Right atrium auricular region (tissue), 2 donors: ENCODE results near the gene DDIT3. TPM values are rescaled to one million over a fixed set of nuclear protein-coding genes. Genes with fewer than 3 reads are reported as not detected.

Source experiments
- DNase-seq: peaks from one replicate; pipeline ENCODE4 v3.0.0-alpha.2; 2019; ENCODE audit warnings: low spot score
- H3K27ac ChIP-seq, 2 donors: fragments of 200-600 bp; sonication (generic); 1 replicate in 1 of 2; 2 replicates in 1 of 2; pipeline ENCODE4 v1.5.1; 2016 to 2019
- H3K27me3 ChIP-seq, 2 donors: fragments of 200-600 bp; sonication (generic); one replicate each; pipeline versions ENCODE4 v1.5.1 to v1.6.0; 2017 to 2019
- H3K36me3 ChIP-seq: fragments of 200-600 bp; sonication (generic); one replicate; pipeline ENCODE4 v1.5.1; 2016
- H3K4me1 ChIP-seq, 2 donors: fragments of 200-600 bp; sonication (generic); one replicate each; pipeline versions ENCODE4 v1.5.1 to v1.6.0; 2017 to 2019
- H3K4me3 ChIP-seq, 2 donors: fragments of 200-600 bp; sonication (generic); 1 replicate in 1 of 2; 2 replicates in 1 of 2; pipeline ENCODE4 v1.5.1; 2017 to 2019; ENCODE audit warnings: mild to moderate bottlenecking in 1 of 2, moderate library complexity in 1 of 2
- H3K9me3 ChIP-seq, 2 donors: fragments of 200-600 bp; sonication (generic); one replicate each; pipeline ENCODE4 v1.5.1; 2019
- CTCF ChIP-seq, 2 donors: fragments of 200-600 bp; sonication (generic); IDR thresholded peaks; one replicate each; pipeline ENCODE4 v1.5.1; 2019; ENCODE audit warnings: antibody characterized with exemption in 2 of 2
- total RNA-seq, 2 donors: library from RNA; depleted of rRNA; stranded (reverse); fragments of >200 nt; gene quantifications; one replicate each; pipeline ENCODE4 v1.1.0, GENCODE V29; 2016

The DDIT3 gene
- total RNA-seq, 2 donors from 2014 or later: 19.8 to 25.0 TPM

DNA sequence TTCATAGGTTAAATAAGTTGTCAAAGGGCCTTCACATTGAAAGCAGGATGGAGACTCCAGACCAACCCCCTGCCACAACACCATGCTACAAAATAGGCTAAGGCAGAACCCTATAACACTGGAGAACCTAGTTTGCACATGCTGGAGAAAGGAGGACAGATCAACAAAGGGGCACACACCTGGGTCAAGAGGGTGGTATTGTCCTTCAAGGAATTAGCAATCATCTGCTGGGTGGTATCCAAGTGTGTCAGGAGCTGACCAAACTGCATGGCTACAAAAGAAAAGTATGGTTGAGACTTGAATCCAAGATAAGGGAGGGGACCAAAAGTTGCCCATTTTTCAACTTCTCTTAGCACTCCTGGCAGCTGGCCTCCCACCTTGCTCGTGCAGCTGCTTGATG, 11.5 kb upstream of the DDIT3 start:
- no peak overlapping the region for H3K4me3 ChIP-seq
- no peak for TF ChIP-seq CTCF (IDR thresholded peaks at IDR 0.05)
- H3K27ac ChIP-seq: no peak overlapping the region
- H3K27me3 ChIP-seq: no peaks in the 10 kb centered on the region
- H3K9me3 ChIP-seq: no peaks in the 10 kb centered on the region
- DNase-seq: no peak
- peaks cover 87% of the 10 kb centered on the region for H3K36me3 ChIP-seq
- no peaks in the 10 kb centered on the region for H3K4me1 ChIP-seq

DNA sequence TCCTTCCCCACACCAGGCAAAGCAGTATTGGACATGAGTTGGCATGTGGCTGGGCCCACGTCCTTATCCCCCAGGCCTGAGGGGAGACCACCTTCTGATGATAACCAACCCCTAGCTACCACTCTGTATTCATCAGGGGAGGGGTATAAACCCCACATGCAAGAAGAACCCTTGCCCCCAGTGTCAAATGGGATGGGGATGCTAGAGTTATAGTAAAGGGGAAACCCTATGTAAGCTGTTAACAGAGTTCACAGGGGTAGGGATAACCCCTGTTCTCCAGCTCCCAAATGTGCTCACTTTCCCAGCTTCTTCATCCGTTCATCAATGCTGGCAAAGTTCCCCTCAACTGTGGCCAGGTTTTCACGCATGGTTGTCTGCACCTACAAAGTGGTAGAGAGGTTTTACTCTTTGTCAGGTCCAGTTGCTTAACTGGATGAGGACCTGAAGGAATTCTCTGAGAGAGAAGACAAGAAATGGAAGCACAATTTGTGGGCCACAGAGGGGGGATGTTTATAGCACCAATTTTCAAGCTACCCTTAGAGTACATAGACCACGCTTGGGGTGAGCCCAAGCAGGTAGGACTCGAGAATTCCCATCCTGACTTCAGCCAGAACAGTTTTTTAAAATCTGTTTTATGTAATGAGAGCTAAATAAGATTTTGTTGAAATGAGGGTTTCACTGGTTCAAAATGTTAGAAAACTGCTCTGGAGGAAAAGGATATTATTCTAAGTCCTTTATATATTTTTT, 10.3 kb upstream of the DDIT3 start:
- Histone ChIP-seq H3K4me1 (peaks cover 0 to 6% of the 10 kb centered on the region in 2 donors), H3K4me3 (no peak overlapping the region), H3K27ac (no peak overlapping the region), H3K27me3 (no peaks in the 10 kb centered on the region), H3K9me3 (no peaks in the 10 kb centered on the region), H3K36me3 (peaks cover 100% of the 10 kb centered on the region)
- no peak for DNase-seq
- TF ChIP-seq CTCF (IDR thresholded peaks at IDR 0.05): no peak

GRCh38 chr12:57529831-57530230, 9.5 kb upstream of the DDIT3 start:
- no peak overlapping the region for H3K27ac ChIP-seq

DNA sequence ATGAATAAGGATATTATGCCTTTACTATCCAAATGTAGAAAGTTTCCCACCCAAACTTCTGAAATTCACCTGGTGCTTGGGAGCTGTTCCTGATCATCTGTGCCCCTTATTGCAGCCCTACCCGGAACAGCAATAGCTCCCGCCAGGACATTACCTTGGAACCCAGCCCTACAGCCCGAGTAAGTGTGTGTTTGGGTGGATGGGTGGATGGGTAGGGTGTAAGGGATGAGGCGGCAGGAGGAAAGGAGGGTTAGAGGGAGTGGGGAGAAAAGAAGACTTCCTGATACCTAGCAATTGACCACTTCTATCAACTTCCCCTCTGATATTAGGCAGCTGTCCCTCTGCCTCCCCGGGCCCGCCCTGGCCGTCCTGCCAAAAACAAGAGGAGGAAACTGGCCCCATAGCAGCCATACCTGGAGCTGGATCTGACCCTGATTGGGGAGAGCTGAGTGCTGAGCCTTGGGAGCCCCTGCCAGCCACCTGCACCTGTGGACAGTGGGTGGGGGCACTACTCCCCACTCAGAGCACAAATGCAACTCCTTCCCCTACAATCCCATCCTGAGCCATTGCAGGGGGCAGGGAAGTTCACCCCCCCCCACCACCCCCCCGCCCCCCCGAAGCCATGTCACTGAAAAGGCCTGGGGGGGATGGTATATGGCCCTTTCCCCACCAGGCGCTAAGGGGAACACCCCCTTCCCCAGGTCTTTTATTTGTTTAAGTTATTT, 8.7 kb upstream of the DDIT3 start:
- H3K4me3 ChIP-seq: no peak overlapping the region
- no peak for DNase-seq
- peaks cover 100% of the 10 kb centered on the region for H3K36me3 ChIP-seq
- no peak overlapping the region for H3K27ac ChIP-seq
- TF ChIP-seq CTCF (IDR thresholded peaks at IDR 0.05): no peak
- no peaks in the 10 kb centered on the region for H3K9me3 ChIP-seq
- no peaks in the 10 kb centered on the region for H3K27me3 ChIP-seq
- H3K4me1 ChIP-seq: peaks cover 0 to 22% of the 10 kb centered on the region in 2 donors

More at GRCh38 chr12:57529831-57530230, 9.5 kb upstream of the DDIT3 start:
- H3K4me3 ChIP-seq: no peak overlapping the region
- peaks cover 100% of the 10 kb centered on the region for H3K36me3 ChIP-seq
- TF ChIP-seq CTCF (IDR thresholded peaks at IDR 0.05): no peak
- no peaks in the 10 kb centered on the region for H3K9me3 ChIP-seq
- peaks cover 0 to 14% of the 10 kb centered on the region in 2 donors for H3K4me1 ChIP-seq
- no peak for DNase-seq
- no peaks in the 10 kb centered on the region for H3K27me3 ChIP-seq

DNA sequence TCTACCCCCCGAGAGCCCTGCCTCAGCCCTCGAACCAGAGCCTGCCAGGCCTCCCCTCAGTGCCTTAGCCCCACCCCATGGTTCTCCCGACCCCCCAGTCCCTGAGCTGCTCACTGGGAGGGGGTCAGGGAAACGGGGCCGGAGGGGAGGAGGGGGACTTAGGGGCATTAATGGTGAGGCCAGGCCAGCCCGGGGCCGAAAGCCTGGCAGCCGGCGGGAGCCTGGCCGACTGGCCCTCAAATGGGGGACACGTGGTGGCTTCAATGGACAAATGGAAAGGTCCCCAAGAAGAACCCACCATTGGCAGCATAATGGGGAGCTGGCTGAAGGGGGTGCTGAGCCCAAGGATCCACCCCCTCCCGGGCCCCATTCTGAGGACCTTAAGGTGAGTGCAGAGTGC, 7.9 kb upstream of the DDIT3 start:
- peaks cover 93% of the 10 kb centered on the region for H3K36me3 ChIP-seq
- H3K9me3 ChIP-seq: no peaks in the 10 kb centered on the region
- TF ChIP-seq CTCF (IDR thresholded peaks at IDR 0.05): no peak
- H3K27me3 ChIP-seq: no peaks in the 10 kb centered on the region
- no peak for DNase-seq
- H3K4me1 ChIP-seq: peaks cover 0 to 30% of the 10 kb centered on the region in 2 donors
- no peak overlapping the region for H3K4me3 ChIP-seq
- H3K27ac ChIP-seq: no peak overlapping the region
